Measurements from ENCODE around the gene TMEM18.

DNA sequence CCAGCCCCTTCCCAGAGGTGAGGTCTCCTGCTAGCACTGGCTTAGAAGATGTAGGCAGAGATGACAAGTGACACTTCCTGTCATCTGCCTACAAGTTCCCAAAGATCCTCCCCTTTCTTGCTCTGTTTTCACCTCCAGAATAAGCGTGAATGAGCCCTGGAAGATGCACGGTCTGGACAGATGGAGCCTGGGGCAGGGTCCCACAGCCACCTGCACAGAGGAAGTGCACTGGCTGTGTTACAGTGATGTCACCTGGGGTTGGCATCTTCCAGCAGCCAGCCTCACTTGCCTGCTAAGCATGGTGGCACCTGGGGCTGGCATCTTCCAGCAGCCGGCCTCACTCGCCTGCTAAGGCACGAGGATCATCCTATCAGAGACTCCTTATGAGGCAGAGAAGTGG, 32.3 kb downstream of the TMEM18 start:
- TF ChIP-seq POLR2AphosphoS5 (IDR thresholded peaks at IDR 0.05) (no peak), POLR2A (IDR thresholded peaks at IDR 0.05) (no peak), CTCF (IDR thresholded peaks at IDR 0.05) (no peak), EP300 (IDR thresholded peaks at IDR 0.05; ENCODE audit: low read depth) (no peak)

Measured in transverse colon (tissue), 4 donors.